Mucosa of stomach (tissue), 1 donor: ENCODE measurements around the gene REG4.
"Not testable (repeated sequence)": the region's sequence is repeated elsewhere in the genome, so short reads cannot be mapped to it uniquely, and the experiment has no call there.

ENCODE experiments used
- H3K27me3 ChIP-seq: one replicate; pipeline ENCODE4 v1.7.0; 2013; ENCODE audit warnings: mild to moderate bottlenecking, low read length; ENCODE audit not compliant: control insufficient read depth, insufficient read depth
- H3K36me3 ChIP-seq: one replicate; pipeline ENCODE4 v1.7.0; 2013; ENCODE audit warnings: low read length; ENCODE audit not compliant: control insufficient read depth, insufficient read depth
- H3K4me1 ChIP-seq: one replicate; pipeline ENCODE4 v1.7.0; 2013; ENCODE audit warnings: mild to moderate bottlenecking, low read length; ENCODE audit not compliant: control insufficient read depth, insufficient read depth
- H3K4me3 ChIP-seq: one replicate; pipeline ENCODE4 v1.7.0; 2013; ENCODE audit warnings: low read length
- H3K9ac ChIP-seq: one replicate; pipeline ENCODE4 v1.7.0; 2013; ENCODE audit warnings: mild to moderate bottlenecking, low read length, moderate library complexity
- H3K9me3 ChIP-seq: one replicate; pipeline ENCODE4 v1.7.0; 2013; ENCODE audit warnings: mild to moderate bottlenecking, low read length, moderate library complexity; ENCODE audit not compliant: control insufficient read depth
- donor health status: Pancreatic carcinoma.

The REG4 gene

DNA sequence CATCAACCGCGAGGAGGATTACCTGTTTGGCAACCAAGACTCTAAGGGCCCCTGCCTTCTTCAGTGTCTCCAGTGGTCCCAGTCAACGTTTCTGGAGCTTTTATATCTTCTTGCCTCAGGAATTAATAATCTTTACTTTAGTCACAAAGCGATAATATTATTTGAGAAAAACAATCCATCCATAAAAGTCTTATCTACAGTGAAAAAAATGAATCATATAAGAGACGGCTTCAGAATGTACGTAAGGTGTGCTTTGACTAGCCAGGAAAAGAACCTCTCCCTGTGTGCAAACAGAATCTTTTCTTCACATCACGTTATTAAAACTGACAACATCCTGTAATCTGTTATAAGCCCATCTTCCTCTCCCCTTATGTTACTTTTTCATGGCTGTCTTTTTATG is at the start of gene REG4:
REG4 (minus strand) TSS at position 74 of the 400 bp plus-strand sequence. CDS start 2,691 bp downstream, outside the sequence.
- Histone ChIP-seq H3K4me1 (peaks cover 44% of the 10 kb centered on the region), H3K36me3 (no peaks in the 10 kb centered on the region), H3K27me3 (no peaks in the 10 kb centered on the region), H3K9me3 (no peaks in the 10 kb centered on the region), H3K9ac (no peak within 1 kb of the TSS), H3K4me3 (no peak within 1 kb of the TSS)

DNA sequence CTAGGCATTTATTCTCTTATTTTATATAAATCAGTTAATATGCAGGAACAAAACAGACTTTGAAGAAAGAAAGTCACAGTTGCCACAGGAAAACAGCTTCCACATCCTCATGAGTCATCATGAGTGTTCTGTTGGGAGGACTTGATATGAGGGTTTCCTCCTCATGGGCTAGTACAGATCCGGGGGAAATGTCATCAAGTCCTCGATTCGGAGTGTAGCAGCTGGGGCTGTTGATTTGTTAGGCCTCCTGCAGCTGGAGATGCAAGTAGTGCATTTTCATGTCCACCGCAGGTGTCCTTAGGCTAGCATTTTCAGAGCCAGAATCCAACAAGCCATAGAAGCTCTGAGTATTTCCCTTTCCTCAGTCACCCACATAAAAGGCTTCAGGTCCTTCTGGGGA is 48.4 kb upstream of the REG4 start:
- Histone ChIP-seq H3K36me3 (no peaks in the 10 kb centered on the region), H3K4me1 (peaks cover 15% of the 10 kb centered on the region), H3K27me3 (no peaks in the 10 kb centered on the region), H3K9me3 (no peaks in the 10 kb centered on the region), H3K4me3 (no peak overlapping the region), H3K9ac (no peak overlapping the region)

DNA sequence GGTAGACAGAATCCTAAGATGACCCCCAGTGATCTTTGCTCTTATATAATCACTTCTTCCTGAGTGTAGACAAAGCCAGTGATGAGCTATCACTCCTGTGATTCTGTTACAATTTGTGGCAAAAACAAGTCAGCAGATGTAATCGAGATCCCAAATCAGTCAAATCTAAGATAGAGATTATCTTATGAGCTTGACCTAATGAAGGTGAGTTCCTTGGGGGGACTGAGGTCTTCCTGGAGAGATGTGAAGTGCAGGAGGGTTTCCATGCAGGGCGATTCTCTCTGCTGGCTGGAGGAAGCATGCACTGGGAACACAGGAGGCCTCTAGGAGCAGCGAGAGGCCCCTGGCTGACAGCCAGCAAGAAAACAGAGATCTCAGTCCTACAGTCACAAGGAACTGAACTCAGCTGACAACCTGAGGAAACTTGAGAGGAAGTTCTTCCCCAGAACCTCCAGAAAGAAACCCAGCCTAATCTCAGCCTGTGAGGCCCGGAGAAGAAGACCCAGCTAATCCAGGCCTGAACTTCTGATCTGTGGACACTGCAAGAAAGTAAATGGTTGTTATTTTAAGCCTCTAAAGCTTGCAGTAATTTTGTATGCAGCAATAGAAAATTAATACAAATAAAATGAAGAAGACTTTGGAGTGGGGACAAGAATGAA is 47.4 kb upstream of the REG4 start:
- not testable (repeated sequence) for H3K4me3 ChIP-seq, H3K36me3 ChIP-seq, H3K9me3 ChIP-seq, H3K27me3 ChIP-seq, H3K9ac ChIP-seq
- peaks cover 15% of the 10 kb centered on the region for H3K4me1 ChIP-seq

- Histone ChIP-seq H3K27me3 (no peaks in the 10 kb centered on the region), H3K4me3 (no peak overlapping the region), H3K36me3 (no peaks in the 10 kb centered on the region), H3K9me3 (no peaks in the 10 kb centered on the region), H3K4me1 (peaks cover 15% of the 10 kb centered on the region), H3K9ac (no peak overlapping the region)
These were observed 46.9 kb upstream of the REG4 start for GRCh38 chr1:119858126-119858525.

GRCh38 chr1:119853155-119853554 is 41.9 kb upstream of the REG4 start:
- no peaks in the 10 kb centered on the region for H3K36me3 ChIP-seq
- H3K4me3 ChIP-seq: no peak overlapping the region
- H3K4me1 ChIP-seq: no peaks in the 10 kb centered on the region
- no peaks in the 10 kb centered on the region for H3K9me3 ChIP-seq
- H3K27me3 ChIP-seq: no peaks in the 10 kb centered on the region
- H3K9ac ChIP-seq: no peak overlapping the region

GRCh38 chr1:119844206-119844605 is 32.9 kb upstream of the REG4 start:
- not testable (repeated sequence) for H3K27me3 ChIP-seq, H3K4me1 ChIP-seq, H3K36me3 ChIP-seq, H3K4me3 ChIP-seq, H3K9me3 ChIP-seq, H3K9ac ChIP-seq

DNA sequence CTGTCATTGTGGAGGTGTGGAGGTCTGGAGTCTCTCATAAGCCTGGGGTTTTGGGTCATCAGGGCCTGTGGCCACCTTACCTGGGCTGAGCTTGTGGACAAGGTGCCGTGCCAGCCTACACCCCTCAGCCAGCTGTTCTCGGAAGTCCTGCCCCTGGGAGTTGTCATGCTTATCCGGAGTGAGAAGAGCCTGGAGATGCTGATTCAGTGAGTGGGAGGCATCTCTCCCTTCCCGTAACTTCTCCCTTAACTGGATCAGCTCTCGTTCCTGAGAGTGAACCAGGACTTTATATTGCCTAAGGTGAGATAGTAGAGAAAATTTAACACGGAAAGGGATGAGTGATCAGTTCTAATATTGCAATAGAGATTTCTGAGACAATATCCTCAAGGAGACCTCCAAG is 30.0 kb upstream of the REG4 start:
- H3K36me3 ChIP-seq: no peaks in the 10 kb centered on the region

GRCh38 chr1:119840745-119841144 is 29.5 kb upstream of the REG4 start:
- Histone ChIP-seq H3K27me3 (no peaks in the 10 kb centered on the region), H3K4me3 (no peak overlapping the region), H3K4me1 (peaks cover 6% of the 10 kb centered on the region), H3K9ac (no peak overlapping the region), H3K9me3 (no peaks in the 10 kb centered on the region), H3K36me3 (no peaks in the 10 kb centered on the region)

More for the DNA sequence above, 30.0 kb upstream of the REG4 start:
- no peaks in the 10 kb centered on the region for H3K9me3 ChIP-seq
- peaks cover 6% of the 10 kb centered on the region for H3K4me1 ChIP-seq
- no peak overlapping the region for H3K9ac ChIP-seq
- H3K4me3 ChIP-seq: no peak overlapping the region
- H3K27me3 ChIP-seq: no peaks in the 10 kb centered on the region

DNA sequence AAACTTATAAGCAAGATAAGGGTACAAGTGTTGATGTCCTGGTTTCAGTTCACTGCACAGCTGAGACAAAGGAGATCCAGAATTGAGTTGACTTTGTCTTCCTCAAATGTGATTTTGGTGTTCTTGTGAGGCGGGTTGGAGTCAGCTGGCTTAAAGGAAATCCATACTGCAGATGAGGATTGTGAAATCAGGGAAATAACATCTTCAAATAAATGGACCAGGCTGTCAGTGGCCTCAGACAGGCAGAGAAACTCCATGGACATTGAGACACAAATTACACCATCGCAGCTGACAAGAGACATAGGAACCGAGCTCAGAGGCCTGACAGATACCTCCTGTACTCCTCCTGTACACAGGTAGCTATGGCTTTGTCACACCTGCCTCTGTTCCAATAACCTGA is 27.0 kb upstream of the REG4 start:
- H3K4me1 ChIP-seq: peaks cover 6% of the 10 kb centered on the region
- no peak overlapping the region for H3K4me3 ChIP-seq
- no peaks in the 10 kb centered on the region for H3K27me3 ChIP-seq
- no peaks in the 10 kb centered on the region for H3K9me3 ChIP-seq
- no peaks in the 10 kb centered on the region for H3K36me3 ChIP-seq
- H3K9ac ChIP-seq: no peak overlapping the region

DNA sequence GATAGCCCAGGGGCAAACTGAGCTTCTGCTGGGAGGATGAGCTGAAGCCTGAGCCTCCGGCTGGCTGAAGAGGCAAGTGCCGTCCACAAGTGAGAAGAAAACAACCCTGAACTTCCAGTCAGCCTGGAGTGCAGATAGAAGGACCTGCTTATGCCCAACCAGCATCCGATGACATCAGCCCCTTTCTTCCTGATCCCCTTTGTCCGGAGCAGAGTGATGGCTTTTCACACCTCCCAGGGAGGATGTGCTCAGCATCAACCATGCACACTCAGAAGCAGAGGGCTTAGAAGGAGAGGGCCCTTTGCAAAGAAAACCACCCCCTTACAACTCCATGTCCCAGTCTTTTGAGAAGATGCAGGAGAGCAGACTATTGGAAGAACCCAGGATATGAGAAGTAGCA is 23.7 kb upstream of the REG4 start:
- H3K4me1 ChIP-seq: peaks cover 6% of the 10 kb centered on the region
- no peak overlapping the region for H3K9ac ChIP-seq
- no peak overlapping the region for H3K4me3 ChIP-seq
- no peaks in the 10 kb centered on the region for H3K27me3 ChIP-seq
- H3K9me3 ChIP-seq: no peaks in the 10 kb centered on the region
- no peaks in the 10 kb centered on the region for H3K36me3 ChIP-seq

DNA sequence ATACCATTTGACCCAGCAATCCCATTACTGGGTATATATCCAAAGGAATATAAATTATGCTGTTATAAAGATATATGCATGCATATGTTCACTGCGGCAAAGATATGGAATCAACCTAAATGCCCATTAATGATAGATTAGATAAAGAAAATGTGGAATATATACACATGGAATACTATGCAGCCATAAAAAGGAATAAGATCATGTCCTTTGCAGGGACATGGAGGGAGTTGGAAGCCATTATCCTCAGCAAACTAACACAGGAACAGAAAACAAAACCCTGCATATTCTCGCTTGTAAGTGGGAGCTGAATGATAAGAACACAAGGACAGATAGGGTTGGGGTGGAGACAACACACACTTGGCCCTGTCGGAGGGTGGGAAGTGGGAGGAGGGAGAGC is 19.8 kb upstream of the REG4 start:
- Histone ChIP-seq H3K9ac (no peak overlapping the region), H3K4me1 (no peaks in the 10 kb centered on the region), H3K9me3 (no peaks in the 10 kb centered on the region), H3K36me3 (no peaks in the 10 kb centered on the region), H3K27me3 (no peaks in the 10 kb centered on the region), H3K4me3 (no peak overlapping the region)

- Histone ChIP-seq H3K4me1 (no peaks in the 10 kb centered on the region), H3K36me3 (no peaks in the 10 kb centered on the region), H3K4me3 (no peak overlapping the region), H3K9me3 (no peaks in the 10 kb centered on the region), H3K9ac (no peak overlapping the region), H3K27me3 (no peaks in the 10 kb centered on the region)
These were observed 18.4 kb upstream of the REG4 start for GRCh38 chr1:119829625-119830024.

GRCh38 chr1:119829006-119829405 is 17.7 kb upstream of the REG4 start:
- not testable (repeated sequence) for H3K27me3 ChIP-seq, H3K9me3 ChIP-seq, H3K9ac ChIP-seq, H3K4me3 ChIP-seq, H3K36me3 ChIP-seq, H3K4me1 ChIP-seq
